ENCODE measurements around the gene S100A4.
A peak's percentile ranks its signal among the peaks of the same experiment; 100 is the strongest.
"Not testable (repeated sequence)": the region's sequence is repeated elsewhere in the genome, so short reads cannot be mapped to it uniquely, and the experiment has no call there.

Gene S100A4

GRCh38 chr1:153532181-153532580 is 13.4 kb downstream of the S100A4 start:
- no peak for DNase-seq

- DNase-seq: no peak
These were observed 14.0 kb downstream of the S100A4 start for GRCh38 chr1:153531638-153532037.

DNA sequence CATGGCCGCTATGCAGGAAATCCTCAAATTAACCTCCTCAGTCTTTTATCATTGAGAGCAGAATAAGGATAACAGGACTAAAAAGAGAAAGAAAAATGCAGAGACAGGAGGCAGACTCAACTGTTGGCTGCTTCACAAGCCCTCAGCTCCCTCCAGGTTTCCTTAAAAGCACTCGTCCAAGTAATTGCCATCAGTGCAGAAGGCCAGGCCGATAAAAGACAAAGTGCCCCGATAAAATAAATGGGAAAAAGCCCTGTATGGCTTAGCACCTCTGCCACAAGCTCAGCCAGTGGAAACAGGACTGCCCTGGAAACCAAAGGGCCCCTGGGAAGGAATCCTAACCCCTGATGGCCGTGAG is 17.9 kb downstream of the S100A4 start:
- no peak for DNase-seq

- no peak for DNase-seq
These were observed 18.5 kb downstream of the S100A4 start for GRCh38 chr1:153527023-153527682.

GRCh38 chr1:153526132-153526543 is 19.5 kb downstream of the S100A4 start:
- DNase-seq: no peak

DNA sequence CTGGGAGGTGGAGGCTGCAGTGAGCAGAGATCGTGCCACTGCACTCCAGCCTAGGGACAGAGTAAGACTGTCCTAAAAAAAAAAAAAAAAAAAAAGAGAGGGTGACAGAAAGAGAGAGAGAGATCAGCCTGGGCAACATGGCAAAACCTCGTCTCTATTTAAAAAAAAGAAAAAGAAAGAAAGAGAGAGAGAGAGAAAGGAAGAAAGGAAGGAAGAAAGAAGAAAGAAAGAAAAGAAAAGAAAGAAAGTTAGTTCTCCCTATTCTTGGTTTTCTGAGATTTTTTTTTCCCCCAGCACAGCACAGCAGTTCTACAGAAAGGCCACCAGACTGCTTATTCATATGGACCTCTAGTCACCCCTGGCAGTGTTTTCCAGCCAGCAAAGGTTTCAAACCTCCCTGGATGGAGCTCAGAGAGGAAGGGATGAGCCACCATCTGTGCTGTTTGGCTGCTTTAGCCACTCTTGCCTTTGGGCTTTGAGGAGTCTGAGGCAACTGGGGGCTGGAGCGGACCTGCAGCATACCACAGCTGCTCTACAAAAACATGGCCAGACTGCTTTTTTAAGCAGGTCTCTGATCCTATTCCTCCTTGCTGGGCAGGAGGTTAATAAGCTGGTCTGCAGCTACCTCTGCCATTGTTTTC is 20.4 kb downstream of the S100A4 start:
- DNase-seq: no peak

GRCh38 chr1:153522353-153523048 is 23.1 kb downstream of the S100A4 start:
- not testable (repeated sequence) for DNase-seq

GRCh38 chr1:153521808-153522207 is 23.8 kb downstream of the S100A4 start:
- not testable (repeated sequence) for DNase-seq

GRCh38 chr1:153520818-153521476 is 24.7 kb downstream of the S100A4 start:
- DNase-seq: no peak

DNA sequence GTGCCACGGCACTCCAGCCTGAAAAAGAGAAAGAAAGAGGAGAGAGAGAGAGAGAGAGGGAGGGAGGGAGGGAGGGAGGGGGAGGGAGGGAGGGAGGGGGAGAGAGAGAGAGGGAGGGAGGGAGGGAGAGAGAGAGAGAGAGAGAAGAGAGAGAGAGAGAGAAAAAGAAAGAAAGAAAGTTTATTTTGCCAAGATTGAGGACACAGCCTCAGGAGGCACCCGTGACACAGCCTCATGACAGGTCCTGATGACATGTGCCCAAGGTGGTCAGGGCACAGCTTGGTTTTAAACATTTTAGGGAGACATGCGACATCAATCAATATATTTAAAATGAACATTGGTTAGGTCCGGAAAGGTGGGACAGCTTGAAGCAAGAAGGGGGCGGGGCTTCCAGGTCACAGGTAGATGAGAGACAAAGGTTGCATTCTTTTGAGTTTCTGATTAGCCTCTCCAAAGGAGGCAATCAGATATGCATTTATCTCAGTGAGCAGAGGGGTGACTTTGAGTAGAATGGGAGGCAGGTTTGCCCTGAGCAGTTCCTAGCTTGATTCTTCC is 25.4 kb downstream of the S100A4 start:
- DNase-seq: not testable (repeated sequence)

DNA sequence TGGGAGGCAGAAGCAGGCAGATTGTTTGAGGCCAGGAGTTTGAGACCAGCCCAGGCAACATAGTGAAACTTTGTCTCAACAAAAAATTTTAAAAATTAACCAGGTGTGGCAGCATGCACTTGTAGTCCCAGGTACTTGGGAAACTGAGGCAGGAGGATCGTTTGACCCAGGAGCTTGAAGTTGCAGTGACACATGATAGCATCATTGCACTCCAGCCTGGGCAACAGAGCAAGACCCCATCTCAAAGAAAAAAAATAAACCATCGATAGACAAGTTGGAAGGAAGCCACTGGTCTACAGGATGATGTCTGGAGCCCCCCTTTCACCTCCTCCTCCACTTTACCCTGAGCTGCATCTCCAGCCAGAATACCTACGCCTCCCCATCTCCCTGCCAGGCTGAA is 26.4 kb downstream of the S100A4 start:
- DNase-seq: no peak

- no peak for DNase-seq
These were observed 29.9 kb downstream of the S100A4 start for GRCh38 chr1:153515504-153516394.

DNA sequence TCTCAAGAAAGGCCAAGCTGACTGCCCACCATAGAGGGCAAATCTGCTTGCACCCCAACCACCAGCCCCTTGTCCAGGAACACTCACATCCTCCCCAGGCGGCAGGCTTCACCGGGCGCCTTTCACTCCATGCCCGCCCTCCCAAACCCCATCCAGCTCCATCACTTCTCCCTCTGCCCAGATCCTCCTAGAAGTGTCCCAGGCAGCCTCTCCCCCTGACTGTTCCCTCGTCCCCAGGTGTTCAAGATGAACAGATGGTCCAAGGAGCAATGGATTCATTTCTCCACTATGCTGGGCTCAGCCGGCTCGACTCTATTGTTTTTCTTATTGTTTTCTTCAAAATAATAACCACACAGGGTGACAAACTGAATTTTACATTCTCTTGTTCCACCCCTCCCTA is 31.9 kb downstream of the S100A4 start:
- DNase-seq: no peak

- DNase-seq: no peak
These were observed 32.6 kb downstream of the S100A4 start for GRCh38 chr1:153513023-153513422.

DNA sequence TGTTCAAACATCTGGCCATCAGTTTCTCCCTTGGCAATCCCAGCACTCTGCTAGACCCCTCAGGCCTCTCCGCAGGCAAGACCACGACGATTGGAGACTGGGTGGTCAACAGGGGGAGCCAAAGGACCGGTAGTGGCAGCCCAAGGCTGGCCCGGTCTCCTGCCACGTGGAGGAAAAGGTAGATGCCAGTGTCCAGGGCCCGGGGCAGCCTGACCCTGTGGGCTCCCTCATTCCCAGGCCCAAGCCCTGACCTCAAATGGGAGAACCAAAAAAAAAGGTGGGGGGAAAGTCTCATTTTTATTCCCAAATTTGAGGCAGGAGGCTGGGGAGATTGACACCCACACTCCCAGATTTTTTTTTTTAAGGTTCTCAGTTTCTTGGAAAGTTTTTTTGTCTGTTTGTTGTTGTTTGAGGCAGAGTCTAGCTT is 34.6 kb downstream of the S100A4 start:
- DNase-seq: peak; percentile 82

- no peak for DNase-seq
These were observed 35.8 kb downstream of the S100A4 start for GRCh38 chr1:153509729-153510354.

DNA sequence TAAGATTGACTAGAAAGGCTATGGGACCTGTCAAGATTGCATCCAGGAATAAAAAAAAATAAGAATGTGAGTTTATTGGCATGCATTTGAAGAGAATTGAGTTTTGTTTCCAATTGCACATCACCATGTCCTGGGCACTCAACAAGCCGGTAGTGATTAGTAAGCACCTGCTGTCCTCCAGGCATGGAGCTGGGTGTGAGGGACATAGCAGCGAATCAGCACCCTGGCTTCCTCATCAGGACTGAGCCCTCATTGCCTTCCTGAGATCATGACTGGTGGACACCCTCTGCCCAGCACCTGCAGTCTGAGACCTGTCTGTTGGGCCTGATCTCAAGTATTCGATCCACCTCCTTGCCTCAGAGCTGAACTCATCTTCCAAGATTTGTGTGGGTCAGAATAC is 36.6 kb downstream of the S100A4 start:
- DNase-seq: no peak

DNA sequence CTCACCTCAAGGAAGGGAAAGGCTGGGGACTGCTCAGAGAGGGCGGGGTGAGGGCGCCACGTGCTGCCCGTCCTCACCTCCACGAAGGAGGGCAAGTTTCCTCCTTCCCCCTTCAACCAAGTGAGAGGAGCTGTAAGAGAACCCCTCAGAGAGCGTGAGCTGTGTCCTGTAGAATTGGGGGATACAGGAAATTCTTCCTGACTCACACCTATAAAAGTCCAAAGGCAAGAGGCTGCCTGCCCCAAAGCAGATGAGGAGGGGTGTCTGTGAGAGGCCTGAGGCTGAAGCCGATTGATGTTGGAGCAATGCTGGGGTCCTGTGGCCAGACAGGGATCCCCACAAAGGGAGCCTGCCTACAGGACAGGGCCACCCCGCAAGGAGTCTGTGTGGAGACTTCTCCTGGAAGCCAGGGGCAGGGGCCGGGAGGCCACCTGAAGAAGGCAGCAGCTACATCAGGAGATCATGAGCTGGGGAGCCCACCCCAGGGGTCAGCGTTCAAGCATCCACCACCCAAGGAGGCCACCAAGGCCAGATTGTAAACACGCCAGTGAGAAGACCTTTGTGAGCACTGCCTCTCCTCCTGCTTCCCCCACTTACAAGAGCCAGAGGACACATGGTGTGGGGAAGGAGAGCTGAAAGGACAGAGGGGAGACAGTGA is 37.6 kb downstream of the S100A4 start:
- DNase-seq: no peak

DNA sequence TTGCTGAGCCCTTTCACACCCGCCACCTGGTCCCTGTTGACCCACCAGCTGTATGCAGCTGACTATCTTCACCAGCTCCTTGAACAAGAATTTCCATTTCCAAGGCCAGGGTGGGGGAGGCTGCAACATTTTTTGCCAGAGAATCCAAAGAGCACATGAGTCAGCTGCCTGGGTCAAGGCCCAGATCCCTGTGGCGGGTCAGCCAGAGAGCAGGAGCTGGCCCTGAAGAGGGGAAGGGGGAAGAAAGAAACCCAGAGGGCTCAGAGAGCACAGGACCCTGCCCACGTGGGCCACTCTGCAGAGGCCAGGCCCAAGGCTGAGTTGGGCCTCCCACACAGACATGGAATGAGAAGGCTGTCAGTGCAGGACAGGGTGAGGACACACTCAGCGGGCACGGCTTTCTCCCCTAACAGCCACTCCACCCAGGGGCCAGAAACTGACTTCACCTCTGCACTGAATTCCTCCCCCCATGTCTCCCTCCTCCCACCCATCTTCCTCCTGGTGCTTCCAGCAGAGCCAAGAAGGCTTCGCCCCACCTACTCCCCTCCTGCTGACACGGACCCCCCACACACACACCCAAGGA is 38.7 kb downstream of the S100A4 start:
- DNase-seq: no peak

- no peak for DNase-seq
These were observed 39.2 kb downstream of the S100A4 start for GRCh38 chr1:153506386-153506785.

DNA sequence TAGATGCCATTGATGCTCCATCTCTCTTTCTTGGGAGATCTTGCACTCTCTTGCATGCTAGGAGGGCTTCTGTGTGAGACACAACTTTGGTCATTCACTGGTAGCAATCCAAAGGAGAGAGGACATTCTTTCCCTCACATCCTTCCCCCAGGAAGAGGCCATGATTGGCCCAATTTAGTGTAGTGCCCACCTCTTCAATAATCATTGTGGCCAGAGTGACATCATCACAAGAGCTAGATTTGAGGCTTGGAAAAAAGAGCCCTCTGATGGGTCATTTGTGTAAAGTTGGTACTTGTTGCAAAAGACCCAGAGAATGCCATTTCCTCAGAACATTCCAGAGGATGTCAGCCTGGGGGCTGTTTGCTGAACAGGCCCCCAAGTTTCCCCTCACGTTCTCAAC is 40.0 kb downstream of the S100A4 start:
- DNase-seq: no peak
